HG02981 (cell line): Measurements from ENCODE around the gene PSD4.

ENCODE experiments used
- ATAC-seq: cut with Tn5 transposase; IDR thresholded peaks from one replicate; pipeline ENCODE4 v1.9.1; 2021; ENCODE audit warnings: mild to moderate bottlenecking, moderate library complexity; ENCODE audit not compliant: unreplicated experiment

The PSD4 gene

GRCh38 chr2:113167115-113167932 lies 6.4 kb upstream of the PSD4 start:
- ATAC-seq: no peak

- no peak for ATAC-seq
These were observed 5.8 kb upstream of the PSD4 start for GRCh38 chr2:113167962-113168340.

- ATAC-seq: no peak
These were observed 4.7 kb upstream of the PSD4 start for GRCh38 chr2:113169002-113169530.

GRCh38 chr2:113169586-113169985 lies 4.2 kb upstream of the PSD4 start:
- ATAC-seq: no peak

GRCh38 chr2:113171334-113172075 lies 2.3 kb upstream of the PSD4 start:
- ATAC-seq: no peak

- no peak for ATAC-seq
These were observed 840 bp upstream of the PSD4 start for GRCh38 chr2:113172721-113173541.

- no peak for ATAC-seq
These were observed 592 bp downstream of the PSD4 start for GRCh38 chr2:113174376-113174750.

- ATAC-seq: peak; percentile 69
These were observed 1.4 kb downstream of the PSD4 start for GRCh38 chr2:113175042-113175628.

- no peak for ATAC-seq
These were observed 2.2 kb downstream of the PSD4 start for GRCh38 chr2:113175736-113176695.

- ATAC-seq: no peak
These were observed 3.1 kb downstream of the PSD4 start for GRCh38 chr2:113176696-113177355.

- no peak for ATAC-seq
These were observed 4.4 kb downstream of the PSD4 start for GRCh38 chr2:113178069-113178746.

- no peak for ATAC-seq
These were observed 5.1 kb downstream of the PSD4 start for GRCh38 chr2:113178891-113179290.

GRCh38 chr2:113179446-113180045 lies 5.8 kb downstream of the PSD4 start:
- no peak for ATAC-seq

- ATAC-seq: no peak
These were observed 6.6 kb downstream of the PSD4 start for GRCh38 chr2:113180131-113180946.

GRCh38 chr2:113181258-113182051 lies 7.7 kb downstream of the PSD4 start:
- no peak for ATAC-seq

GRCh38 chr2:113182471-113183260 lies 8.9 kb downstream of the PSD4 start:
- ATAC-seq: no peak
